Measurements from ENCODE around the gene CMSS1.

Gene CMSS1

GRCh38 chr3:100140976-100141375, 323.3 kb downstream of the CMSS1 start:
- DNase-seq (ENCODE audit: low read depth, low spot score): no peak

- DNase-seq (ENCODE audit: low read depth, low spot score): no peak
Observed at GRCh38 chr3:100141586-100141985, 323.9 kb downstream of the CMSS1 start.

GRCh38 chr3:100144255-100144866, 326.7 kb downstream of the CMSS1 start:
- DNase-seq (ENCODE audit: low read depth, low spot score): no peak

GRCh38 chr3:100149130-100149529, 331.5 kb downstream of the CMSS1 start:
- no peak for DNase-seq (ENCODE audit: low read depth, low spot score)

- DNase-seq (ENCODE audit: low read depth, low spot score): no peak
Observed at GRCh38 chr3:100149713-100150415, 332.2 kb downstream of the CMSS1 start.

GRCh38 chr3:100150473-100150872, 332.8 kb downstream of the CMSS1 start:
- no peak for DNase-seq (ENCODE audit: low read depth, low spot score)

- no peak for DNase-seq (ENCODE audit: low read depth, low spot score)
Observed at GRCh38 chr3:100151024-100151707, 333.5 kb downstream of the CMSS1 start.

- DNase-seq (ENCODE audit: low read depth, low spot score): no peak
Observed at GRCh38 chr3:100154171-100154570, 336.5 kb downstream of the CMSS1 start.

GRCh38 chr3:100155128-100155527, 337.5 kb downstream of the CMSS1 start:
- DNase-seq (ENCODE audit: low read depth, low spot score): no peak

GRCh38 chr3:100155590-100155989, 337.9 kb downstream of the CMSS1 start:
- DNase-seq (ENCODE audit: low read depth, low spot score): no peak

- DNase-seq (ENCODE audit: low read depth, low spot score): no peak
Observed at GRCh38 chr3:100157685-100158084, 340.0 kb downstream of the CMSS1 start.

GRCh38 chr3:100158918-100159330, 341.3 kb downstream of the CMSS1 start:
- no peak for DNase-seq (ENCODE audit: low read depth, low spot score)

GRCh38 chr3:100159331-100160153, 341.9 kb downstream of the CMSS1 start:
- no peak for DNase-seq (ENCODE audit: low read depth, low spot score)

GRCh38 chr3:100160521-100160920, 342.9 kb downstream of the CMSS1 start:
- DNase-seq (ENCODE audit: low read depth, low spot score): no peak

GRCh38 chr3:100163787-100164186, 346.1 kb downstream of the CMSS1 start:
- no peak for DNase-seq (ENCODE audit: low read depth, low spot score)

- DNase-seq (ENCODE audit: low read depth, low spot score): no peak
Observed at GRCh38 chr3:100164743-100165142, 347.1 kb downstream of the CMSS1 start.

GRCh38 chr3:100165926-100166550, 348.4 kb downstream of the CMSS1 start:
- no peak for DNase-seq (ENCODE audit: low read depth, low spot score)

GRCh38 chr3:100169201-100169920, 351.7 kb downstream of the CMSS1 start:
- DNase-seq (ENCODE audit: low read depth, low spot score): no peak

GRCh38 chr3:100170486-100170885, 352.8 kb downstream of the CMSS1 start:
- DNase-seq (ENCODE audit: low read depth, low spot score): no peak

- DNase-seq (ENCODE audit: low read depth, low spot score): no peak
Observed at GRCh38 chr3:100171211-100171914, 353.7 kb downstream of the CMSS1 start.

Data from iPS DF 19.7 (cell line).